C1 segment of cervical spinal cord (tissue), 14 donors: ENCODE results near the gene ARMC5.
A peak's percentile ranks its signal among the peaks of the same experiment; 100 is the strongest.
"Not testable (repeated sequence)": the region's sequence is repeated elsewhere in the genome, so short reads cannot be mapped to it uniquely, and the experiment has no call there.

Experiments
- DNase-seq, 14 donors: peaks; one replicate each; lab custom pipeline; 2025; lab: John Stamatoyannopoulos, UW

ARMC5 gene

DNA sequence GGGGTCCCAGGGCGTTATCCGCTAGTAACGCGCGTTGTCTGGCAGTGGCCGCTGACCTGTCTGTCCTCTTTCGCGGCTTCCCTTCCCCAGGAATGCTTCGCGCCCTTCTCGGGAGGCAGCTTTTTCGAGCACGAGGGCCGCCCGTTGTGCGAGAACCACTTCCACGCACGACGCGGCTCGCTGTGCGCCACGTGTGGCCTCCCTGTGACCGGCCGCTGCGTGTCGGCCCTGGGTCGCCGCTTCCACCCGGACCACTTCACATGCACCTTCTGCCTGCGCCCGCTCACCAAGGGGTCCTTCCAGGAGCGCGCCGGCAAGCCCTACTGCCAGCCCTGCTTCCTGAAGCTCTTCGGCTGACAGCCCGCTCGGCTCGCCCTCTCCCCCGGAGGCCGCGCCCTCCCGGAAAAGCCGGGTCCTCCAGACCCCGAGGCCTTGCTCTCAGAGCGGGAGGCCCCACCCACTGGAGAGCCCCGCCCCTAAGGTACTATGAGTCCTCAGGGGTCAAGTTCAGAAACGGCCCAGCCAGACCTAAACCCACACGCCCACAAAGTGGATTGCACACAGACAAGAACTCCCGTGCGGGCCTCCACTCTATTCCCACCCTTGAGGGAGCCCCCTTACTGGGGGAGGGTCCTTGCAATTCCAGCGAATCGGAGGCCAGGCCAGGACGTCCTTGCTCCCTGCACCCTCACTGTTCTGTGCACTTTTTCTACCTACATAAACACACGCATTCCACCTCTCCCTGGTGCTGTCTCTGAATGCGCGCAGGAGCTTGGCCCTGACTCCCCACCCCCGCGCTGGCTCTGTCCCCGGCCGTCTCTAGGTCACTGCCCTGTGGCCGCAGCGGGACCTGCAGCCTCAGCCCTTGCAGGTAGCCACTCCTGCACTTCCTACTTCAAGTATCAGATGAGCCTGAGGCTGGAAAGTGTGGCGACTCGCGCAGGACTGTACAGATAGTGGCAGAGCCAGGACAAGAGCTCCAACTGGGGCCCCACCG, 18.2 kb downstream of the ARMC5 start:
- peak in 1 of 14 donors; percentile 17 for DNase-seq

DNA sequence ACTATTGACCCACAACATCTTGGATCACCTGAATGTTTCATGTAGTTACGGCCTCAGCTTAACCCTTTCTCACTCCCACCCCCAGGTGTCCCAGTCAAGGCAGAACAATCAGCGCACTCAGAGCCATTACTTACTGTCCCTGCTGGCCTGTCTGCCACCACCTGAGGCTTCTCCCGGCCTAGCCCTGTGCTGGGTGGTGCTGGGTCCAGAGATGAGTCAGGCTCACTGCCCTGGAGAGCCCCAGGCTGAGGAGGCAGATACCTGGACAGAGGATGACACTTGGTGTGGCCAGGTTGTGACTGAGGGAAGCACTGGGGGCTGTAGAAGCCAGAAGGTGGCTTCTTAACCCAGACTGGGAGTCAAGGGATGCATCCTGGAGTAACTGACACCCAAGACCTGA, 19.7 kb downstream of the ARMC5 start:
- DNase-seq: no peak

DNA sequence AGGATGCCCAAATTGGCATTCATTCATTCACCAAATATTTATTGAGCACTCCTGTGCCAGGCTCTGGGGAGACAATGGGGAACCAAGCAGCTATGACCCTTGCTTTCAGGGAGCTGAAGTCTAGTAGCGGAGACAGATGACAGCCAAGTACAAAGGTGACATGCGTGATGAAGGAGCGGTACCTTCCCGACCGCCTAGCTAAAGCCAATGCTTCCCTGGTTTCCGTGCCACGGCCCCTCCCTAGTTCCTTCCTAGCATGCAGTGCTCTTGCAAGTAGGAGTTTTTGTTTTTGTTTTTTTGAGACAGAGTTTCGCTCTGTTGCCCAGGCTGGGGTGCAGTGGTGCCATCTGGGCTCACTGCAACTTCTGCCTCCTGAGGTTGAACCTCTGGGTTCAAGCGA, 20.4 kb downstream of the ARMC5 start:
- no peak for DNase-seq

DNA sequence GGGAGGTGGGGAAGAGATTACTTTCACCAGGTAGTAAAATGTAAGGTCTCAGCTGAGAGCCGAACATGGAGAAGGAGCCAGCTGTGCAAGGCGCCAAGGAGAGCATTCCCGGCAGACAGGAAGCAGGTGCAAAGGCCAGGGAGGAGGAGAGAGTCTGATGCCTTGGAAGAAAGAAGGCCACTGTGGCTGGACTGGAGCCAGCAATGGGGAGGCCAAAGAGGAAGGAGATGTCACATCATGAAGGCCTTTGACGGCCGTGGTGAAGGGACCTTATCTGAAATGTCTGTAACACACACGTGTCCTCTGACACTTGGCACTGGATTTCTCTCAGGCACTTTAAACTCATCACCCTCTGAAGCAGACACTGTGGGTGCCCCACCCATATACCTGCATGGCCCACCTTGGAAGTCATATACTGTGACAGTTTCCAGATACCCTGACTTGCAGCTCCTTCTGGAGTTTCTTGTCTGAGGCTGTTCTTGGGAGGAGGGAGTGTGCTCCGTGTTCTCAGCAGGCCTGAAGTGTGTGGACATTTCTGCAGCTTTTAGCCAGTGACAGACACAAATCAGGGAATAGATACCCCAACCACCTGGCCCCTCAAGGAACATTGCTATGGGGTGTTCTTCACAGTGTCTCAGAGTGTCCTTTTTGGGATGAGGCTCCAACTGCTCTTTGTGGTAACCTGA, 21.7 kb downstream of the ARMC5 start:
- DNase-seq: no peak

DNA sequence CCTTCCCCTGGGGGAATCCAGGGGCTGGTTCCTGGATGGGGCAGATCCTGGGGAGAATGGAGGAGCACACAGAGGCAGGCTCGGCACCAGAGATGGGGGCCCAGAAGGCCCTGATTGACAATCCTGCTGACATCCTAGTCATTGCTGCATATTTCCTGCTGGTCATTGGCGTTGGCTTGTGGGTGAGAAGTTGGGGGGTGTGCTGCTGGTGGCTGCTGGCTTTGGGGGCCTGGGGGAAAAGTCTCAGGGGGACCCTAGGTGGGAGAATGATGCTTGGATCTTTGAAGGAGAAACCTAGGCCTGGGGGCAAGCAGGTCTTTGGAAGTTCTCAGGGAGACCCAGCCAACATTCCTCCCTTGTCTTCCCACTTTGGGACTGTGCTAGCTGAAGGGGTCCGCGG, 23.8 kb downstream of the ARMC5 start, which contains the start of gene SLC5A2:
SLC5A2 (plus strand) TSS at position 43 of the 400 bp plus-strand sequence; CDS start at position 57, 14 bp downstream.
- DNase-seq: no peak

DNA sequence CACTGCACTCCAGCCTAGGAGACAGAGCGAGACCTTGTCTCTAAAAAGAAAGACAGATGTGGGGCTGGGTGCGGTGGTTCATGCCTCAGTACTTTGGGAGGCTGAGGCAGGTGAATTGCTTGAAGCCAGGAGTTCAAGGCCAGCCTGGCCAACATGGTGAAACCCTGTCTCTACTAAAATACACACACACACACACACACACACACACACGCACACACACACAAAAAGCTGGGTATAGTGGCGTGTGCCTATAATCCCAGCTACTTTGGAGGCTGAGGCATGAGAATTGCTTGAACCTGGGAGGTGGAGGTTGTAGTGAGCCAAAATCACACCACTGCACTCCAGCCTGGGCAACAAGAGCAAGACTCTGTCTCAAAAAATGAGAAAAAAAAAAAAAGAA, 24.7 kb downstream of the ARMC5 start:
- DNase-seq: not testable (repeated sequence)

DNA sequence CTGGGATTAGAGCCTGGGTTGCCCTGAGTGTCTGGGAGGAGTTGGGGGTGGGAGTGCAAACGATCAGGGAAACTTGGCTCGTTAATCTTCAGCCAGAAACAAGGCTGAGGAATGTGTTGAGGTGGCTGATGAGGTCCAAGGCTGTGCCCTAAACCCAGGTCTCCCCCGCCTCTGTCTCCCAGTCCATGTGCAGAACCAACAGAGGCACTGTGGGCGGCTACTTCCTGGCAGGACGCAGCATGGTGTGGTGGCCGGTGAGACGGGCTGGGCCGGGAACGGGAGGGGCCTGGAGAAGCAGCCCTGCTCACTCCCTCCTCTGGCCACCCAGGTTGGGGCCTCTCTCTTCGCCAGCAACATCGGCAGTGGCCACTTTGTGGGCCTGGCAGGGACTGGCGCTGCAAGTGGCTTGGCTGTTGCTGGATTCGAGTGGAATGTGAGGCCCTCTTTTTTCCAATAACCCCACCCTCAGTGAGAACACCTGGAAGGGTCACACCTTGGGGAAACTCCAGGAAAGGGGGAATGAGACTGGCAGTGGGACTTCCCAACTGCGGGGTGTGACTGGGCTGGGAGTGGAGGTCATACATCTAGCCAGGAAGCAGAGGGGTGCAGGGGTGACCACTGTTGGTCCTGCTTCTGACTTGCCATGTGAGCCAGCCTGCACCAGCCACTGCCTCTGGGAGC, 25.3 kb downstream of the ARMC5 start:
- DNase-seq: no peak

DNA sequence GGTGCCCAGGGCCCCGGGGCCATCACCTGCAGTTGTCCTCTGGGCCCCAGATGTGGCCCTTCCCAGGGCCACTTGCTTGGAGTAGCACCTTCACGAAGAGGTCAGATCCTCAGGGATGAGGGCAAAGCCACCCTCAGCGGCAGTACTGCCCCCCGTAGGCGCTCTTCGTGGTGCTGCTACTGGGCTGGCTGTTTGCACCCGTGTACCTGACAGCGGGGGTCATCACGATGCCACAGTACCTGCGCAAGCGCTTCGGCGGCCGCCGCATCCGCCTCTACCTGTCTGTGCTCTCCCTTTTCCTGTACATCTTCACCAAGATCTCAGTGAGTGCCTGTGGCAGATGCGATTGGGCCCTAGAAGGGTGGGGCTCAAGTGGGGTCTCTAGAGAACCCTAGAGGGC, 26.3 kb downstream of the ARMC5 start:
- no peak for DNase-seq

DNA sequence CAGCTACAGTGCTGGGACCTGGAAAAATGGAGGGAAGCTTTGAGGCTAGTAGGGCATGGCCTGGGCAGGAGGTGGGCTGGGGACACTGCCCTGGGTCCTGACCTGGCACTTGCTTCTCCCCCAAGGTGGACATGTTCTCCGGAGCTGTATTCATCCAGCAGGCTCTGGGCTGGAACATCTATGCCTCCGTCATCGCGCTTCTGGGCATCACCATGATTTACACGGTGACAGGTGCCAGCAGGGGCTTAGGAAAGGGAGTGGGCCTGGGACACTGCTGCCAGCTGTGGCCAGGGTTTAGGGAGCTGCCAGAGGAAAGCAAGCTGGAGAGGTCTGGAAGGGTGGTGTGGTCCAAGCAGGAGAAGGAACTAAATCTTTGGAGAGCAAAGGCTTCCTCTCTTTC, 26.7 kb downstream of the ARMC5 start:
- no peak for DNase-seq

DNA sequence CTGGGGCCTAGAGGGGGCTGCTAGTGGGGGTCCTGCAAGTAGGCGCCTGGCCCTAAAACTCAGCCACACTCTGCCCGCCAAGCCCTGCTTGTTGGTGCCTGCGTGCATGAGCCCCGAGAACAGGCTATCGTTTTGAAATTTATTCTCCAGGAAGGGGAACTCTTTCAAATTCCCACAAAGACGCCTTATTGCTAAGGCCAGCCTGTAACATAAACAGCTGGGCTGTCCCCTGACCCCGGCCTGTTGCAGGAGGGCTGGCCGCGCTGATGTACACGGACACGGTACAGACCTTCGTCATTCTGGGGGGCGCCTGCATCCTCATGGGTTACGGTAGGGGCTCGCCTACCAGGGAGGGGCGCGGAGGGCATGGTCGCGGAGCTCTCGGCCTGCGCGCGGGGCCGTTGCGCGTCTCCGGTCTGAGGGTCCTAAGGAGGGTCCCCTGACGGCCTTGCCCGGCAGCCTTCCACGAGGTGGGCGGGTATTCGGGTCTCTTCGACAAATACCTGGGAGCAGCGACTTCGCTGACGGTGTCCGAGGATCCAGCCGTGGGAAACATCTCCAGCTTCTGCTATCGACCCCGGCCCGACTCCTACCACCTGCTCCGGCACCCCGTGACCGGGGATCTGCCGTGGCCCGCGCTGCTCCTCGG, 27.9 kb downstream of the ARMC5 start:
- no peak for DNase-seq

DNA sequence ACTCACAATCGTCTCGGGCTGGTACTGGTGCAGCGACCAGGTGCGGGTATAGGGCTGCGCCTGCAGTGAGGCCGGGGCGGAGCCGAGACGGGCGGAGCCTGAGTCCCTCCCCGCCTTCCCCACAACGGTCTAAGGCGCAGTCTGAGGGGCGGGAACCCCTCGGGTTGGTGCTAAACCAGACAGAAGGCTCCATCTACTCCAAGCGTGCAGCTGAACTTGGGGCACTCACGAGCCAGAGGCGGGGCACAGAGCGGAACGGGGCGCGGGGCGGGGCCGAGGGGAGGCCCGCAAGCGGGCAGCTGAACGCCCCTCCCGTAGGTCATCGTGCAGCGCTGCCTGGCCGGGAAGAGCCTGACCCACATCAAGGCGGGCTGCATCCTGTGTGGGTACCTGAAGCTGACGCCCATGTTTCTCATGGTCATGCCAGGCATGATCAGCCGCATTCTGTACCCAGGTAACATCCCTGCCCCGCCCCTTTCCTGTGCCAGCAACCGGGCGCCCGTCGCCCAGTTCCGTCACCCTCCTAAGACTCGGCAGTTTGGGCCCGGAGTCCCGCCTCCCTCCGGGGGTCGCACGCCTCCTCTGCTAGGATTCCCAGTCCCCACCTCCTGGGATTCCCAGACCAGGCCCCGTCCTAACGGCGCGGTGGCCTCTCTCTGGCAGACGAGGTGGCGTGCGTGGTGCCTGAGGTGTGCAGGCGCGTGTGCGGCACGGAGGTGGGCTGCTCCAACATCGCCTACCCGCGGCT, 28.6 kb downstream of the ARMC5 start:
- peak in 2 of 14 donors; percentile 13 to 55 for DNase-seq

DNA sequence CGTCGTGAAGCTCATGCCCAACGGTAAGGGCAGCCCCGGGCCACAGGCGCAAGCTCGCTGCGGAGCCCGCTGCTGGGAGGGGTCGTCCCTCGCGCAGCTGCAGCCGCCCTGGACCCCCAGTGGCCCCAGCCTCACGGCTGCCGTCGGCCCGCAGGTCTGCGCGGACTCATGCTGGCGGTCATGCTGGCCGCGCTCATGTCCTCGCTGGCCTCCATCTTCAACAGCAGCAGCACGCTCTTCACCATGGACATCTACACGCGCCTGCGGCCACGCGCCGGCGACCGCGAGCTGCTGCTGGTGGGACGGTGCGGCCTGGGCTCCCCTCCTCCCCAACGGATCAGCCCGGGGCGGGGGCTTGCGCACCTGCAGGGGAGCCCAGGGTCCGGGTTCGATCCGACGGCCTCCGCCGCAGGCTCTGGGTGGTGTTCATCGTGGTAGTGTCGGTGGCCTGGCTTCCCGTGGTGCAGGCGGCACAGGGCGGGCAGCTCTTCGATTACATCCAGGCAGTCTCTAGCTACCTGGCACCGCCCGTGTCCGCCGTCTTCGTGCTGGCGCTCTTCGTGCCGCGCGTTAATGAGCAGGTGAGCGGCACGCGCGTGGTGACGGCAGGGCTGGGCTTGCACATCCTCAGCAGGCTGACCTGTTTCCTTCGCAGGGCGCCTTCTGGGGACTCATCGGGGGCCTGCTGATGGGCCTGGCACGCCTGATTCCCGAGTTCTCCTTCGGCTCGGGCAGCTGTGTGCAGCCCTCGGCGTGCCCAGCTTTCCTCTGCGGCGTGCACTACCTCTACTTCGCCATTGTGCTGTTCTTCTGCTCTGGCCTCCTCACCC, 29.4 kb downstream of the ARMC5 start:
- DNase-seq: no peak

DNA sequence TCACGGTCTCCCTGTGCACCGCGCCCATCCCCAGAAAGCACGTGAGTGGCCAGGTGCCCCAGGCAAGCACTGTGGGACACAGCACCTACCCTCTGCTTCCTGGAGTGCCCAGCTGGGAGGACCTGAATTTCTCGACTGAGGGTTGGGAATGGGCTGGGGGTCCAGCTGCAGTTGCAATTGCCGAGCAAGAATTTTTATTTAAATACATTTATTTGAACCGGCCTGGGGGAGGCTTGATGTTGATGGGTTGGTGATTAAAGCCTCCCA, 29.9 kb downstream of the ARMC5 start:
- DNase-seq: no peak

DNA sequence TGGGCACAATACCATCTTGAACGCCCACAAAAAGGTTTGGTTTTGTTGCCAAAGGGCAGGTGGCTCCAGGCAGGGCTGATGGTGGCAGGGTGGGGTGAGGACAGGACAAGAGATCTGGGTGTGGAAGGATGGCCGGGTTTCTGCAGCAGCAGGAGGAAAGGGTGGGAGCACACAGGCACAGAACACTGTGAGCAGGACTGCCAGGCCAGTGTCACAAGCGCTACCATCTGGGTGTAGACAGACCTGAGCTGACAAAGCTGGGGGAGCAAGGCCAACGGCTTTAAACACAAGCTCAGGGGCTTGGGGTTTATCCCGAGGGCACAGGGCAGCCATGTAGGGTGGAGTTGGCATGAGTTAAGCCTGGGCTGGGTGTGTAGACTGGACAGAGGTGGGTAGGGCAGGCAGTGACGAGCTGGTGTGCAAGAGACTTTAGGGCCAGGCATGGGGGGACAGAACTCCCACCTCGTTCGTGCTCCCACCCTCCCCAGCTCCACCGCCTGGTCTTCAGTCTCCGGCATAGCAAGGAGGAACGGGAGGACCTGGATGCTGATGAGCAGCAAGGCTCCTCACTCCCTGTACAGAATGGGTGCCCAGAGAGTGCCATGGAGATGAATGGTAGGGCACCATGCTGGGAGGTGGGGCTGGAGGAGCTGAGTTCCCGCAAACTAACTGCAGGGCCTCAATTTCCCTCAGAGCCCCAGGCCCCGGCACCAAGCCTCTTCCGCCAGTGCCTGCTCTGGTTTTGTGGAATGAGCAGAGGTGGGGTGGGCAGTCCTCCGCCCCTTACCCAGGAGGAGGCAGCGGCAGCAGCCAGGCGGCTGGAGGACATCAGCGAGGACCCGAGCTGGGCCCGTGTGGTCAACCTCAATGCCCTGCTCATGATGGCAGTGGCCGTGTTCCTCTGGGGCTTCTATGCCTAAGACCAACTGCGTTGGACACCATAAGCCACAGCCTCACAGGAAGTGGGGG, 30.6 kb downstream of the ARMC5 start:
- no peak for DNase-seq

DNA sequence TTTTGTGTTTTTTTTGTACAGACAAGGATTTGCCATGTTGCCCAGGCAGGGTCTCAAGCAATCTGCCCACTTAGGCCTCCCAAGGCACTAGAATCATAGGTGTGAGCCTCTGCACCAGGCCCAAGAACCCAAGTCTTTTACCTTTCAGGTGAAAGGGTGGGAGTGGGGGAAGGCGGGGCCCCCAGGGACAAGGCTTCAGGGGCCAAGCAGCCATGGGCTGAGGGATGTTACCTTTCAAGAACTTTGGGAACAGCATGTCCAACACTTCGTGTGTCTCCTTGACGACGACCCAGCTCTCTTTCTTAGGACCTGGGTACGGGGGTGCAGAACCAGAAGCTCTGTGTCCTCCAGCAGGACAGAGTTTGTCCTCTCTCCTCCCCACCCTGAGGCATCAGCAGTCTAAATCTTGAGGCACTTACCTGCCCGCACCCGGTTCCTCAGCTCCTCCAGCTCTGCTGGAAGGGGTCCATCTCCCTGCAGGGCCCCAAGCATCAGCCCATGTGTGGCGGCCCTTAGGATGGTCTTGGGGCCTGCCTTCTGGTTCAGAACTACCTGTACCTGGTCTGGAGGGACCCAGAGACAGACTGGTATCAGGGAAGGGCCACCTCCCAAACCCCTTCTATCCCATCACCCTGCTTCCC, 32.6 kb downstream of the ARMC5 start:
- no peak for DNase-seq

DNA sequence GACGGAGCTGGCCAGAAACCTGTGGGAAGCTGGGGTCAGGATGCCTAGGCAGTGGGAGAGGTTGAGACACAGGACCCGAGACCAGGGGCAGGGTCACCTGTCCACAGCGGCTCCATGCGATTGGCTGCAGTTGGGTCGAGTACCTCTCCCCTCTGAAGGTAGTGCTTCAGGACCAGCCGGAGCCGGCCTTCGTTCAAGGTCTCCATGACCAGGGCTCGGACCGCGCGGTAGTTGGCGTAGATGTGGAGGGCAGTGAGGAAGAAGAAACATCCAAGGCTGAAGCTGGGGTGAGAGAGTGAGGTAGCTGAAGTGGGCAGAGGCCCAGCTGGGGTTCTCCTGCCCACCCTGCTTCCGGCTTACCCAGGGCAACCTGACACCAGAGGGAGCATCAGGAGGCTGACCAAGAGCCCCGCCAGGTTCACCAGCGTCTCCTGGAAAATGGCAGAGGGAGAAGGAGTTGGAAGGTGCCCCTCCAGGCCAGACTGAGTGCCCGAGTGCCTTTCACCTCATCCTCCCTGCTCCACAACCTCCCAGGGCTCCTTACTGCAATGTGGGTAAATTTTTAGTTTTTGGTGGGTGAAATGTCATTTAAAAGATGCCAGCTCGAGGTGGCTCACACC, 34.3 kb downstream of the ARMC5 start:
- DNase-seq: no peak

DNA sequence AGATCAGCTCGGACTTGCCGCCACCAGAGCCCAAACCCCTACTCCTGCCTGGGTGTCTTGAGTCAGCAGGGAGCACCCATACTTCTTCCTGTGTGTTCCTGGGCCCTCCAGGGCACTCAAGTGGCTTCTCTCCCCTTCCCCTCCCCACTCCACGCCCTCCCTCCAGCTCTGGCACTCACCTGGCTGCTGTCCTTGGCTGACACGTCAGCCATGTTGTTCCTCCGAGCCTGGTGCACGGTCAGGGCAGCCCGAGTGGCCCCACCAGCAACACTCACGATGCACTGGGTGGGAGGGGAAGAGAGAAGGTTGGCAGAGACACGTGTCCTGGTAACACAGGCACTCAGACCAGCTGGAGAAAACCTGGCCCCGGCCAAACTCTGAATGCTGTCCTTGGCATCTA, 37.4 kb downstream of the ARMC5 start:
- no peak for DNase-seq

DNA sequence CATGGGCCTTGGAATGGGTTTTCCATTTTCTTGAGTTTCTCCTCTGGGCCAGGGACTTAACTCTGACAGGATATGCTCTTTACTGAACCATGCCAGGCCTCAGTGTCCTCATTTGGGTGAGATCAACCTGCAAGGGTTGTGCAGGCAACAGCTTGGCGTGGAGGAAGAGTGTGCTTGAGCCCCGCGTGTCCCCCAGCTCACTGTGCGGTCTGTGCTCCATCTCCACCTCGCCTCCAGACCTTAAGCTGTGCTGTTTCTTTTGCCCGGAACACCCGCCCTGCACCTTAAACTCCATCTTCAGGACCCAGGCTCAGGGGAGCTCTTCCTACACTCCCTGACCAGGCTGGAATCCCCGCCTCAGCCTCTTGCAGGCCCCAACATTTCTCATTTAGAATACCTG, 39.2 kb downstream of the ARMC5 start:
- no peak for DNase-seq
